ENCODE data around the gene HOXA7. TPM values are rescaled to one million over a fixed set of nuclear protein-coding genes. Genes with fewer than 3 reads are reported as not detected.

Gene HOXA7
- total RNA-seq, 3 donors from 2014 or later = 4.6 to 8.8 (median 6.2) TPM

DNA sequence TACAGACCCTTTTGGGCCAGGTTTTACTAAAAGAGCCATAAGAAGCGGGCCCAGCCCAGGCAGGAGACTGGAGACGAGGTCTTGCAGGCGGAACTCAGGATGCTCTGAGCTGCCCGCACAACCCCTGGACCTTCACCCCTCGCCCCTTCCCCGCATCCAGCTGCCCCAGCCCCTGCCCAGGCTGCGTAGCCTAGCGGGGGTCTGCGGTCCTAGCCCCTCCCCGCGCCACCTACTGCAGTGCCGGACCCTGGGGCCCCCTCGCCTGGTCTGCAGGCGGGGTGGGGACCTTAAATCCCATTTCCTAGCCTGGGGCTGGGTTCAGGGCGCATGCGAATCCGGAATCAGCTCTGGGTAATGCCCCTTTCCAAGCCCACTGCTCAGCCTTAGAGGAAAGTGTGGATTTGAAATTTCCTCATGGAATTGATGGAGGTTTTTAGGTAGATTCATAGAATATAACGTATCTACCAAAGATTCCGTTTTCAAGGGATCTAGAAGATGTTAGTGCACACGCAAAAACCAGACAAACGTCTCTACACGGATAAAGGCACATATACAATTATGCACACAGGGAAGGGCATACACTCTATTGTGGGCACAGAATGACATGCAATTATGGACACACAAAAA lies 3.5 kb downstream of the HOXA7 start:
- DNase-seq (ENCODE audit: low spot score in 2 of 2) = peak in 1 of 2 donors; percentile 48

DNA sequence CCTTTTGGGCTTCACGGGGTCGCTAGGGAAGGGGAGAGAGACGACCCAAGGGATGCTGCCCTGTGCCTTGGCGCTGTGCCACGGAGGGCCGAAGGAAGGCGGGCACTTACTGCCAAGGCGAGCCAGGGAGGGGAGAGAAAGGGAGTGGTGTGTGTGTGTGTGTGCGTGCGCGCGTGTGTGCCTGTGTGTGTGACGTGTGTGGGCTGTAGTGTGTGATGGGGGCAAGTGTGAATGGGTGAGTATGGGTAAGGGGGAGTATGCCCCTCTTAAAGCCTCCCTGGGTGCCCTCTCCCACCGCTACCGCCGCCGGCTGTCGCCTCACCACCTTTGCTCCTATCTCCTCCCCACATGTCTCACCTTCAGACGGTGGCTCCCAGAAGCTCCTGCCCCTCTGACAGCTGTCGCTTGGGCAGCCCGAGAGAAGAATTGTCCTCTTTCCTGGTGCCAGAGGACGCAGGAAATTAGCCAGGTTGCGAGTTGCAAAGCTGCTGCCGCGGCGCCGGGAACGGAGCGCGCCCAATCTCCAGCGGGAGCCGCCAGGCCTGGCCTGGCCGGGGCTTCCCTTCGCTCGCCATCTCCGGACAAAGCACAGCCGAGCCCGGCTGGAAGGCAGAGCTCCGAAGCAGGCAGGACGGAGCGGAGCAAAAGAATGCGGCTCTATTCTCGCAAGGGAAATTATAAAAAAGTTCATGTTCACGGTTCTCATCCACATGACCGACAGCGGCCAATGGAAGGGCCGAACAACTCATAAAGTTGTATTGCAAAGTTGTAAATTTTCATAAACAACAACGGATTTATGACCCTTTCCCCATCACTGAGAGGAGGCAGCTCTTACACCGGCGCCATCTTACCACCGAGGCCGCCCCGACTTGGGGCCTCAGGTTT lies 4.3 kb downstream of the HOXA7 start, which contains the start of gene HOXA3:
HOXA3 (minus strand) TSS at position 653 of the 885 bp plus-strand sequence. CDS start 41,943 bp downstream, outside the sequence.
- Histone ChIP-seq H3K4me1 (peaks cover 5 to 9% of the 10 kb centered on the region in 2 donors), H3K27ac (peak within 1 kb of the TSS; percentile 95 to 96), H3K36me3 (no peaks in the 10 kb centered on the region), H3K9me3 (no peaks in the 10 kb centered on the region), H3K27me3 (peaks cover 7 to 50% of the 10 kb centered on the region in 2 donors), H3K4me3 (peak within 1 kb of the TSS; percentile 68 to 80 (median 75))
- intact Hi-C loops (cut with DNase I; ENCODE audit: low total_unique reads) = loop anchor here (10.0 kb wide), 1 partner anchor 947 kb away; the partner anchor contains the start of genes CBX3 and HNRNPA2B1
- DNase-seq (ENCODE audit: low spot score in 2 of 2) = peak; percentile 53
- peak; percentile 36 to 64 (median 50) for TF ChIP-seq POLR2AphosphoS5 (IDR thresholded peaks at IDR 0.05)
- no peak for TF ChIP-seq POLR2A (IDR thresholded peaks at IDR 0.05)

More for the DNA sequence above, 3.5 kb downstream of the HOXA7 start:
- H3K27ac ChIP-seq = peak overlapping the region; percentile 95 to 96
- intact Hi-C loops (cut with DNase I; ENCODE audit: low total_unique reads) = loop anchor here (10.0 kb wide), 1 partner anchor 948 kb away; the partner anchor contains the start of genes CBX3 and HNRNPA2B1
- H3K4me1 ChIP-seq = peaks cover 5 to 9% of the 10 kb centered on the region in 2 donors
- H3K36me3 ChIP-seq = no peaks in the 10 kb centered on the region
- H3K27me3 ChIP-seq = peaks cover 7 to 45% of the 10 kb centered on the region in 2 donors
- H3K9me3 ChIP-seq = no peaks in the 10 kb centered on the region
- TF ChIP-seq POLR2A (IDR thresholded peaks at IDR 0.05) (no peak), POLR2AphosphoS5 (IDR thresholded peaks at IDR 0.05) (no peak)
- TF ChIP-seq, protein P1, sequence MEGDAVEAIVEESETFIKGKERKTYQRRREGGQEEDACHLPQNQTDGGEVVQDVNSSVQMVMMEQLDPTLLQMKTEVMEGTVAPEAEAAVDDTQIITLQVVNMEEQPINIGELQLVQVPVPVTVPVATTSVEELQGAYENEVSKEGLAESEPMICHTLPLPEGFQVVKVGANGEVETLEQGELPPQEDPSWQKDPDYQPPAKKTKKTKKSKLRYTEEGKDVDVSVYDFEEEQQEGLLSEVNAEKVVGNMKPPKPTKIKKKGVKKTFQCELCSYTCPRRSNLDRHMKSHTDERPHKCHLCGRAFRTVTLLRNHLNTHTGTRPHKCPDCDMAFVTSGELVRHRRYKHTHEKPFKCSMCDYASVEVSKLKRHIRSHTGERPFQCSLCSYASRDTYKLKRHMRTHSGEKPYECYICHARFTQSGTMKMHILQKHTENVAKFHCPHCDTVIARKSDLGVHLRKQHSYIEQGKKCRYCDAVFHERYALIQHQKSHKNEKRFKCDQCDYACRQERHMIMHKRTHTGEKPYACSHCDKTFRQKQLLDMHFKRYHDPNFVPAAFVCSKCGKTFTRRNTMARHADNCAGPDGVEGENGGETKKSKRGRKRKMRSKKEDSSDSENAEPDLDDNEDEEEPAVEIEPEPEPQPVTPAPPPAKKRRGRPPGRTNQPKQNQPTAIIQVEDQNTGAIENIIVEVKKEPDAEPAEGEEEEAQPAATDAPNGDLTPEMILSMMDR (IDR thresholded peaks at IDR 0.05) = no peak
- peak overlapping the region; percentile 68 to 80 (median 75) for H3K4me3 ChIP-seq

DNA sequence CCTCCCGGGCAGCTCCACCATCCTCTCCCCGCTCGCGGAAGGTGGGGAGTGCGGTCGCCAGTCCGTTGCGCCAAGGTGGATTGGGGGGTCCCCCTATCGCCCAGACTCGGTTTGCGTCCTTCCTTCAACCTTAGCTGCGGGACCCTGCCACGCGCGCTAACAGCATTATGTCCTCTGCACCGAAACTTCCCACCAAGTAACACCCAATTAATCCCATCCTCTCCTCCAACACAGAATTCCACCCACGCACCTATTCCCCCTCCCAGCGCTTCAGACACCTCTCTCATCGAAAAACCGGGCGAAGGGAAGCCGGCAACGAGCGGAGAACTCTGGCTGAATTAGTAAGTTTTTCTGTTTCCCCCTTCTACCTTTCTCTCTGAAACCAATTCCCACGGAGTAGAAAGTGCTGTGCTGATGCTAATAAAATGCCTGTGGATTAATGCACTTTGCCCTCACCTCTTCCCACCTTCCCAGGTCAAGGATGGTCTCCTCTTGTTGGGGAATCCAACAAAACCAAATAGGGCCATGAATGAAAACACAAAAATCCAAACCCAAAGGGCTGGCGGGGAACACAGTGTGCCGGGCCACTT lies 5.0 kb downstream of the HOXA7 start:
- TF ChIP-seq POLR2AphosphoS5 (IDR thresholded peaks at IDR 0.05) (no peak), POLR2A (IDR thresholded peaks at IDR 0.05) (no peak)
- TF ChIP-seq, protein P1 (IDR thresholded peaks at IDR 0.05) = no peak
- peak; percentile 23 to 51 for DNase-seq (ENCODE audit: low spot score in 2 of 2)
- Histone ChIP-seq H3K9me3 (no peaks in the 10 kb centered on the region), H3K27ac (peak overlapping the region; percentile 95 to 96), H3K27me3 (peaks cover 7 to 56% of the 10 kb centered on the region in 2 donors), H3K4me3 (peak overlapping the region; percentile 68 to 80 (median 75)), H3K4me1 (peaks cover 5 to 9% of the 10 kb centered on the region in 2 donors), H3K36me3 (no peaks in the 10 kb centered on the region)
- intact Hi-C loops (cut with DNase I; ENCODE audit: low total_unique reads) = loop anchor here (10.0 kb wide), 1 partner anchor 947 kb away; the partner anchor contains the start of genes CBX3 and HNRNPA2B1

DNA sequence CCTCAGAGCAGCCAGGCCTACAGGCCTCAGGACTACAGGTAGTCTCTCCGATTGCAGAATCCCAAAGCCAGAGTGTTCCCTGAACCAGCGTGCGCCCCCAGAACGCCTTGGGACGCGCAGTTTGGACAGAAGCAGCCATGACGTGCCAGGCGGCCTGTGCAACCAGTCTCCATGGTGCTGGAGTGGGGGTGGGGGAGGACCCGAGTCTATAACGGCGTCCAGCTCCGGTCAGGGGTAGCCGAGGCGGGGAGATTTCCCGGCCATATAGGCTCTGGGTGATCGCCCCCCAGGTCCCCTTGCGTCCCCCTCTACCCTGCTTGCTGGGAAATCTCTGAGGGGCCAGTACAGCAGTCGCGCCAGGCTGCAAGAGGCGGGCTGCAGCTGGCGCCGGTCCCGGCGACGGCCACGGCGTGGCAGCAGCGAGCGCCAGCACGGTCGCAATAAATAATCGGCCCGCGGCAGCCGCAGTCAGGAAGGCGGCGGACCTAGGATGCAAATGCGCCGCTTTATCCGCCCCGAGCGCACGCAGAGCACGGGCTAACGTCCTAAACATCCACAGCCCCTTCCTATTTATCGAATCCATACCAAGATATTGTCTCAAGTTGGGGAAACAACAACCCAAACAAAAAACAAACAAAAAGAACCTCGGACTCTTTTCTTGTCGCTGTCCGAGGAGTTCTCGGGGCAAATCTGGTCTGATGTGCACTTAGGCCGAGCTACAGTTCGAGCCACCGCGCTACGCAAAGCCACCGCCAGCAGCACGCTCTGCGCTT lies 5.7 kb downstream of the HOXA7 start:
- peak overlapping the region; percentile 68 to 80 (median 75) for H3K4me3 ChIP-seq
- H3K27me3 ChIP-seq = peaks cover 4 to 51% of the 10 kb centered on the region in 2 donors
- H3K4me1 ChIP-seq = peaks cover 5 to 9% of the 10 kb centered on the region in 2 donors
- H3K9me3 ChIP-seq = no peaks in the 10 kb centered on the region
- intact Hi-C loops (cut with DNase I; ENCODE audit: low total_unique reads) = loop anchor here (10.0 kb wide), 1 partner anchor 946 kb away; the partner anchor contains the start of genes CBX3 and HNRNPA2B1
- peak overlapping the region; percentile 95 to 96 for H3K27ac ChIP-seq
- no peaks in the 10 kb centered on the region for H3K36me3 ChIP-seq
- DNase-seq (ENCODE audit: low spot score in 2 of 2) = peak; percentile 72 to 73
- TF ChIP-seq POLR2A (IDR thresholded peaks at IDR 0.05) (peak; percentile 73), POLR2AphosphoS5 (IDR thresholded peaks at IDR 0.05) (peak; percentile 57 to 84 (median 83))
- TF ChIP-seq, protein P1 (IDR thresholded peaks at IDR 0.05) = peak; percentile 61 to 90 (median 64)
